Stomach smooth muscle (tissue), 2 donors: ENCODE measurements around the gene ACOT13.
"Not testable (repeated sequence)": the region's sequence is repeated elsewhere in the genome, so short reads cannot be mapped to it uniquely, and the experiment has no call there.

ENCODE experiments used
- H3K27ac ChIP-seq: one replicate; pipeline ENCODE4 v1.7.0; 2013; ENCODE audit warnings: mild to moderate bottlenecking, low read length, inconsistent platforms
- H3K27me3 ChIP-seq, 2 donors: one replicate each; pipeline ENCODE4 v1.7.0; 2013; ENCODE audit warnings: low read length in 2 of 2; ENCODE audit not compliant: insufficient read depth in 2 of 2, control insufficient read depth in 1 of 2
- H3K36me3 ChIP-seq, 2 donors: one replicate each; pipeline ENCODE4 v1.7.0; 2013; ENCODE audit warnings: low read length in 2 of 2; ENCODE audit not compliant: control insufficient read depth in 2 of 2, insufficient read depth in 2 of 2
- H3K4me1 ChIP-seq: one replicate; pipeline ENCODE4 v1.7.0; 2013; ENCODE audit warnings: low read length; ENCODE audit not compliant: control insufficient read depth, insufficient read depth
- H3K4me3 ChIP-seq, 2 donors: one replicate each; pipeline ENCODE4 v1.7.0; 2013; ENCODE audit warnings: low read length in 2 of 2
- H3K9ac ChIP-seq, 2 donors: one replicate each; pipeline ENCODE4 v1.7.0; 2013; ENCODE audit warnings: low read length in 2 of 2, mild to moderate bottlenecking in 1 of 2
- H3K9me3 ChIP-seq, 2 donors: one replicate each; pipeline ENCODE4 v1.7.0; 2013; ENCODE audit warnings: low read length in 2 of 2; ENCODE audit not compliant: control insufficient read depth in 2 of 2
- donor health status: healthy.
- donor health status: Pancreatic carcinoma.

ACOT13 gene

GRCh38 chr6:24731456-24732134, 64.7 kb downstream of the ACOT13 start:
- not testable (repeated sequence) for H3K27me3 ChIP-seq

GRCh38 chr6:24734166-24734565, 67.3 kb downstream of the ACOT13 start:
- H3K4me1 ChIP-seq = no peaks in the 10 kb centered on the region
- H3K27me3 ChIP-seq = no peaks in the 10 kb centered on the region
- no peak overlapping the region for H3K9ac ChIP-seq
- H3K36me3 ChIP-seq = no peaks in the 10 kb centered on the region
- H3K9me3 ChIP-seq = no peaks in the 10 kb centered on the region
- no peak overlapping the region for H3K27ac ChIP-seq
- no peak overlapping the region for H3K4me3 ChIP-seq

More at GRCh38 chr6:24731456-24732134, 64.7 kb downstream of the ACOT13 start:
- H3K9ac ChIP-seq, H3K27ac ChIP-seq, H3K4me1 ChIP-seq, H3K36me3 ChIP-seq, H3K9me3 ChIP-seq, H3K4me3 ChIP-seq: not testable (repeated sequence)

- H3K36me3 ChIP-seq, H3K4me1 ChIP-seq, H3K27me3 ChIP-seq, H3K27ac ChIP-seq, H3K4me3 ChIP-seq, H3K9ac ChIP-seq, H3K9me3 ChIP-seq: not testable (repeated sequence)
Measured at GRCh38 chr6:24734710-24735109, 67.8 kb downstream of the ACOT13 start.

- Histone ChIP-seq H3K4me3 (no peak overlapping the region), H3K4me1 (no peaks in the 10 kb centered on the region), H3K27ac (no peak overlapping the region), H3K9ac (no peak overlapping the region), H3K9me3 (no peaks in the 10 kb centered on the region), H3K27me3 (no peaks in the 10 kb centered on the region), H3K36me3 (no peaks in the 10 kb centered on the region)
Measured at GRCh38 chr6:24738741-24739140, 71.9 kb downstream of the ACOT13 start.

- H3K4me1 ChIP-seq = no peaks in the 10 kb centered on the region
- H3K9me3 ChIP-seq = no peaks in the 10 kb centered on the region
- H3K36me3 ChIP-seq = no peaks in the 10 kb centered on the region
- no peaks in the 10 kb centered on the region for H3K27me3 ChIP-seq
- no peak overlapping the region for H3K27ac ChIP-seq
- no peak overlapping the region for H3K9ac ChIP-seq
- no peak overlapping the region for H3K4me3 ChIP-seq
Measured at GRCh38 chr6:24740861-24741260, 74.0 kb downstream of the ACOT13 start.

GRCh38 chr6:24742216-24742738, 75.4 kb downstream of the ACOT13 start:
- H3K4me1 ChIP-seq = no peaks in the 10 kb centered on the region
- H3K36me3 ChIP-seq = no peaks in the 10 kb centered on the region
- H3K27ac ChIP-seq = no peak overlapping the region
- no peaks in the 10 kb centered on the region for H3K27me3 ChIP-seq
- no peak overlapping the region for H3K9ac ChIP-seq
- no peaks in the 10 kb centered on the region for H3K9me3 ChIP-seq
- H3K4me3 ChIP-seq = no peak overlapping the region

- Histone ChIP-seq H3K9me3 (no peaks in the 10 kb centered on the region), H3K4me1 (no peaks in the 10 kb centered on the region), H3K4me3 (no peak overlapping the region), H3K36me3 (no peaks in the 10 kb centered on the region), H3K9ac (no peak overlapping the region), H3K27ac (no peak overlapping the region), H3K27me3 (no peaks in the 10 kb centered on the region)
Measured at GRCh38 chr6:24743265-24743943, 76.5 kb downstream of the ACOT13 start.

GRCh38 chr6:24743944-24744335, 77.1 kb downstream of the ACOT13 start:
- Histone ChIP-seq H3K4me3 (no peak overlapping the region), H3K4me1 (no peaks in the 10 kb centered on the region), H3K36me3 (no peaks in the 10 kb centered on the region), H3K9ac (no peak overlapping the region), H3K27ac (no peak overlapping the region), H3K9me3 (no peaks in the 10 kb centered on the region), H3K27me3 (no peaks in the 10 kb centered on the region)

- no peak overlapping the region for H3K27ac ChIP-seq
- no peaks in the 10 kb centered on the region for H3K27me3 ChIP-seq
- H3K4me3 ChIP-seq = no peak overlapping the region
- H3K36me3 ChIP-seq = no peaks in the 10 kb centered on the region
- no peaks in the 10 kb centered on the region for H3K9me3 ChIP-seq
- no peaks in the 10 kb centered on the region for H3K4me1 ChIP-seq
- H3K9ac ChIP-seq = no peak overlapping the region
Measured at GRCh38 chr6:24744911-24745310, 78.0 kb downstream of the ACOT13 start.

GRCh38 chr6:24749297-24749696, 82.4 kb downstream of the ACOT13 start:
- Histone ChIP-seq H3K27me3 (no peaks in the 10 kb centered on the region), H3K4me1 (no peaks in the 10 kb centered on the region), H3K27ac (no peak overlapping the region), H3K4me3 (no peak overlapping the region), H3K9ac (no peak overlapping the region), H3K36me3 (no peaks in the 10 kb centered on the region), H3K9me3 (no peaks in the 10 kb centered on the region)

- not testable (repeated sequence) for H3K9me3 ChIP-seq, H3K27me3 ChIP-seq, H3K36me3 ChIP-seq, H3K4me1 ChIP-seq, H3K9ac ChIP-seq, H3K27ac ChIP-seq, H3K4me3 ChIP-seq
Measured at GRCh38 chr6:24750878-24751277, 84.0 kb downstream of the ACOT13 start.
